Activated naive CD4-positive, alpha-beta T cell treated with Interleukin-2 at 50 U/mL for 16 hours (primary cell): ENCODE results near the gene TKTL1.

Source experiments
- DNase-seq: peaks from one replicate; pipeline ENCODE4 v3.0.0-alpha.2; 2020

Gene TKTL1

GRCh38 chrX:154378799-154379568 lies 83.4 kb downstream of the TKTL1 start, which contains the start of gene EMD:
EMD (plus strand) TSS chrX:154379295; CDS start chrX:154379485, 190 bp downstream.
- DNase-seq = peak; percentile 96

GRCh38 chrX:154379569-154379951 lies 84.0 kb downstream of the TKTL1 start:
- no peak for DNase-seq
